Measurements from ENCODE around the gene LRRK1.

DNA sequence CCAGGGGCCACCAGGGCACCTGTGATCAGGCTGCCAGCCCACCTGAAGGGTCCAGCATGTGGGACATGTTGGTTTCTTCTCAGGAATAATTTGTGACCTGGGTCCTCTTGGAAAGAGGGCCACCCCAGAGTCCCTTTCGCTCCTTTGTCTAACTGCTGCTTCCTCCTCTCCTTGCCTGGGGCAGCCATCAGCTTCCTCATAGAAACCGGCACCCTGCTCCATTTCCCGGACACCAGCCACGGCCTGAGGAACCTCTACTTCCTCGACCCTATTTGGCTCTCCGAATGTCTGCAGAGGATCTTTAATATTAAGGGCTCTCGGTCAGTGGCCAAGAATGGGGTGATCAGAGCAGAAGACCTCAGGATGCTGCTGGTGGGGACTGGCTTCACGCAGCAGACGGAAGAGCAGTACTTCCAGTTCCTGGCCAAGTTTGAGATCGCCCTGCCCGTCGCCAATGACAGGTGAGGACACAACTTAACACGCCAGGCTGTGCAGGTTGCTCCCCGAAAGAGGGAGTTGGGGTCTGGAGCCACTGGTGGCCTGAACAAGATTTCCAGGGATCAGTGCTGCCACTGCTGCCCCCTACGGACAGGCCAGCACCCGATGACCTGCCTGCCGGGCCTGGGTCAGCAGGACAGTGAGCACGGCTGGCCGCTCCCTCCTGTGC, 109.7 kb downstream of the LRRK1 start:
- TF ChIP-seq, protein P1, sequence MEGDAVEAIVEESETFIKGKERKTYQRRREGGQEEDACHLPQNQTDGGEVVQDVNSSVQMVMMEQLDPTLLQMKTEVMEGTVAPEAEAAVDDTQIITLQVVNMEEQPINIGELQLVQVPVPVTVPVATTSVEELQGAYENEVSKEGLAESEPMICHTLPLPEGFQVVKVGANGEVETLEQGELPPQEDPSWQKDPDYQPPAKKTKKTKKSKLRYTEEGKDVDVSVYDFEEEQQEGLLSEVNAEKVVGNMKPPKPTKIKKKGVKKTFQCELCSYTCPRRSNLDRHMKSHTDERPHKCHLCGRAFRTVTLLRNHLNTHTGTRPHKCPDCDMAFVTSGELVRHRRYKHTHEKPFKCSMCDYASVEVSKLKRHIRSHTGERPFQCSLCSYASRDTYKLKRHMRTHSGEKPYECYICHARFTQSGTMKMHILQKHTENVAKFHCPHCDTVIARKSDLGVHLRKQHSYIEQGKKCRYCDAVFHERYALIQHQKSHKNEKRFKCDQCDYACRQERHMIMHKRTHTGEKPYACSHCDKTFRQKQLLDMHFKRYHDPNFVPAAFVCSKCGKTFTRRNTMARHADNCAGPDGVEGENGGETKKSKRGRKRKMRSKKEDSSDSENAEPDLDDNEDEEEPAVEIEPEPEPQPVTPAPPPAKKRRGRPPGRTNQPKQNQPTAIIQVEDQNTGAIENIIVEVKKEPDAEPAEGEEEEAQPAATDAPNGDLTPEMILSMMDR (conservative IDR thresholded peaks at IDR 0.05; ENCODE audit: low read depth, low read length), result no peak
- TF ChIP-seq EZH2 (IDR thresholded peaks at IDR 0.05; ENCODE audit: low read length, unreplicated experiment), result no peak
